HG03097 (cell line): ENCODE data around the gene SIDT2.
"Not testable (repeated sequence)": the region's sequence is repeated elsewhere in the genome, so short reads cannot be mapped to it uniquely, and the experiment has no call there.

ENCODE experiments used
- ATAC-seq: cut with Tn5 transposase; IDR thresholded peaks from one replicate; pipeline ENCODE4 v1.9.1; 2021; ENCODE audit not compliant: unreplicated experiment, low FRiP score

Gene SIDT2

GRCh38 chr11:117178210-117179034, at the start of gene SIDT2:
SIDT2 (plus strand) TSS chr11:117178743; CDS start chr11:117179264, 521 bp downstream.
- ATAC-seq, result peak; percentile 82

GRCh38 chr11:117130396-117130795, 48.1 kb upstream of the SIDT2 start:
- ATAC-seq, result not testable (repeated sequence)

- no peak for ATAC-seq
Observed at GRCh38 chr11:117130879-117131278, 47.7 kb upstream of the SIDT2 start.

- no peak for ATAC-seq
Observed at GRCh38 chr11:117134431-117134830, 44.1 kb upstream of the SIDT2 start.

GRCh38 chr11:117134979-117135378, 43.6 kb upstream of the SIDT2 start:
- not testable (repeated sequence) for ATAC-seq

GRCh38 chr11:117137223-117138086, 41.1 kb upstream of the SIDT2 start:
- ATAC-seq, result not testable (repeated sequence)

GRCh38 chr11:117143390-117143789, 35.2 kb upstream of the SIDT2 start:
- no peak for ATAC-seq

GRCh38 chr11:117143871-117144476, 34.6 kb upstream of the SIDT2 start, which contains the start of gene PAFAH1B2:
PAFAH1B2 (plus strand) TSS chr11:117144287; CDS start chr11:117152448, 8,161 bp downstream.
- ATAC-seq, result peak; percentile 98

GRCh38 chr11:117144477-117145392, 33.8 kb upstream of the SIDT2 start:
- ATAC-seq, result peak; percentile 44

GRCh38 chr11:117145393-117145761, 33.2 kb upstream of the SIDT2 start:
- no peak for ATAC-seq

- ATAC-seq, result no peak
Observed at GRCh38 chr11:117146521-117146920, 32.0 kb upstream of the SIDT2 start.

- ATAC-seq, result no peak
Observed at GRCh38 chr11:117152066-117152465, 26.5 kb upstream of the SIDT2 start.

GRCh38 chr11:117154468-117154867, 24.1 kb upstream of the SIDT2 start:
- no peak for ATAC-seq

- ATAC-seq, result no peak
Observed at GRCh38 chr11:117157507-117157906, 21.0 kb upstream of the SIDT2 start.

GRCh38 chr11:117159892-117160291, 18.7 kb upstream of the SIDT2 start:
- no peak for ATAC-seq

GRCh38 chr11:117160826-117161225, 17.7 kb upstream of the SIDT2 start:
- no peak for ATAC-seq

- ATAC-seq, result no peak
Observed at GRCh38 chr11:117166491-117166890, 12.1 kb upstream of the SIDT2 start.

- no peak for ATAC-seq
Observed at GRCh38 chr11:117169736-117170135, 8.8 kb upstream of the SIDT2 start.

- no peak for ATAC-seq
Observed at GRCh38 chr11:117170210-117170609, 8.3 kb upstream of the SIDT2 start.

GRCh38 chr11:117171007-117171403, 7.5 kb upstream of the SIDT2 start:
- no peak for ATAC-seq
